Measurements from ENCODE around the gene TRUB1.

DNA sequence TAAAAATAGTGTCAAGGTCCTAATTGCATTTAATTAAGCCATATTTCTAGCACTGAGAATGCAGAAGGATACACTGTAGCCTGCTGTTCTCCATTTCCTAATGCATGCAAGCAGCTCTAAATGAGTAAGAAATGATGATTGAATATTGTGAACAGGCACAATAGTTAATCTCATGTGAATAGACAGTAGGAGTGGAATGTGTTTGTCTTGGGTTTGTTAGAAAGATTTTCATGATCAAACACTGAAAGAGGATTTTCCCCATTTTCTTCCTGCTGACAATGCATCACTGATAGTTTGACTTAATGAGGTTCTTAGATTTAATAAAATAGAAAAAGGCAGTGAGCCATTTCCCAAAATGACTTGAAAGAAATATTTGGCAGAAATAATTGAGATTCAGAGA is 43.1 kb upstream of the TRUB1 start:
- TF ChIP-seq EZH2 (IDR thresholded peaks at IDR 0.05; ENCODE audit: insufficient read depth, poor library complexity, severe bottlenecking) (no peak), EZH2phosphoT487 (IDR thresholded peaks at IDR 0.05; ENCODE audit: insufficient read depth, low read depth) (no peak)
